Gastroesophageal sphincter (tissue), 4 donors: ENCODE measurements around the gene GRB14. TPM values are rescaled to one million over a fixed set of nuclear protein-coding genes. Genes with fewer than 3 reads are reported as not detected.

Source experiments
- ATAC-seq: fragments of 150-250 bp; one replicate; pipeline ENCODE4 v1.9.1; 2016; ENCODE audit warnings: mild to moderate bottlenecking, moderate library complexity
- H3K27ac ChIP-seq, 4 donors: fragments of 200-600 bp; sonication (generic) in 3 of 4; 1 replicate in 3 of 4; 2 replicates in 1 of 4; pipeline ENCODE4 v1.5.1; 2016 to 2019
- H3K27me3 ChIP-seq: fragments of 200-600 bp; sonication (generic); one replicate; pipeline ENCODE4 v1.5.1; 2019
- H3K36me3 ChIP-seq, 2 donors: fragments of 200-600 bp; sonication (generic); one replicate each; pipeline ENCODE4 v1.5.1; 2019; ENCODE audit warnings: control low read depth in 1 of 2
- H3K4me1 ChIP-seq, 3 donors: fragments of 200-600 bp; sonication (generic); 1 replicate in 2 of 3; 2 replicates in 1 of 3; pipeline ENCODE4 v1.5.1; 2016 to 2019; ENCODE audit warnings: control low read depth in 2 of 3
- H3K4me3 ChIP-seq, 2 donors: fragments of 200-600 bp; sonication (generic); one replicate each; pipeline ENCODE4 v1.5.1; 2019; ENCODE audit warnings: mild to moderate bottlenecking in 1 of 2, moderate library complexity in 1 of 2
- H3K9me3 ChIP-seq, 3 donors: fragments of 200-600 bp; sonication (generic); one replicate each; pipeline ENCODE4 v1.5.1; 2017 to 2019; ENCODE audit warnings: control low read depth in 2 of 3
- CTCF ChIP-seq, 4 experiments: fragments of 200-600 bp in 2 of 4; fragments of 450-650 bp in 2 of 4; sonication (generic) in 1 of 4; IDR thresholded peaks; one replicate each; pipeline ENCODE4 v1.5.1; 2017 to 2019; ENCODE audit warnings: antibody characterized with exemption in 4 of 4, mild to moderate bottlenecking in 2 of 4, moderate library complexity in 2 of 4
- EP300 ChIP-seq: sonication (generic); formaldehyde crosslinking; IDR thresholded peaks from one replicate; pipeline ENCODE4 v1.6.1; 2017; ENCODE audit warnings: antibody characterized with exemption, mild to moderate bottlenecking
- POLR2A ChIP-seq, 2 donors: fragments of 450-650 bp; IDR thresholded peaks; one replicate each; pipeline ENCODE4 v1.6.1; 2017; ENCODE audit warnings: antibody characterized with exemption in 2 of 2, mild to moderate bottlenecking in 2 of 2, moderate library complexity in 1 of 2
- POLR2AphosphoS5 ChIP-seq: sonication (generic); formaldehyde crosslinking; IDR thresholded peaks from one replicate; pipeline ENCODE4 v1.6.1; 2017; ENCODE audit warnings: antibody characterized with exemption
- WGBS, 2 donors: methylation state at CpG; one replicate each; pipeline ENCODE4 v1.1.5; 2018; ENCODE audit warnings: low coverage in 1 of 2; 5-methylcytosine and 5-hydroxymethylcytosine counted together
- total RNA-seq, 4 donors: library from RNA; depleted of rRNA; stranded (reverse); fragments of >200 nt; gene quantifications; one replicate each; pipeline ENCODE4 v1.1.0, GENCODE V29; 2016

GRB14 gene
- total RNA-seq, 4 donors from 2014 or later, result 0.94 to 5.3 (median 2.4) TPM

- WGBS, 2 donors, result 36 to 53% methylated on average over 3 to 4 of the region's 4 CpGs
Observed at GRCh38 chr2:164569378-164569777, 51.9 kb downstream of the GRB14 start.

GRCh38 chr2:164568317-164568716 is 53.0 kb downstream of the GRB14 start:
- ATAC-seq, result no peak
- Histone ChIP-seq H3K27me3 (no peaks in the 10 kb centered on the region), H3K27ac (no peak overlapping the region), H3K4me1 (peaks cover 0 to 4% (median 0%) of the 10 kb centered on the region in 3 donors), H3K4me3 (no peak overlapping the region), H3K9me3 (no peaks in the 10 kb centered on the region), H3K36me3 (no peaks in the 10 kb centered on the region)
- TF ChIP-seq POLR2AphosphoS5, result no peak
- TF ChIP-seq POLR2A (IDR thresholded peaks at IDR 0.05), result no peak
- no peak for TF ChIP-seq EP300
- no peak for TF ChIP-seq CTCF (IDR thresholded peaks at IDR 0.05)
- 74 to 82% methylated on average over 5 of the region's 5 CpGs for WGBS, 2 donors

More at GRCh38 chr2:164569378-164569777, 51.9 kb downstream of the GRB14 start:
- H3K4me3 ChIP-seq, result no peak overlapping the region
- peaks cover 0 to 3% (median 0%) of the 10 kb centered on the region in 3 donors for H3K4me1 ChIP-seq
- H3K27me3 ChIP-seq, result no peaks in the 10 kb centered on the region
- no peak for ATAC-seq
- no peaks in the 10 kb centered on the region for H3K36me3 ChIP-seq
- no peaks in the 10 kb centered on the region for H3K9me3 ChIP-seq
- H3K27ac ChIP-seq, result no peak overlapping the region
- TF ChIP-seq POLR2A (IDR thresholded peaks at IDR 0.05) (no peak), POLR2AphosphoS5 (no peak), EP300 (no peak)

- Histone ChIP-seq H3K27ac (no peak overlapping the region), H3K27me3 (no peaks in the 10 kb centered on the region), H3K36me3 (no peaks in the 10 kb centered on the region), H3K9me3 (no peaks in the 10 kb centered on the region), H3K4me1 (peaks cover 0 to 12% (median 0%) of the 10 kb centered on the region in 3 donors), H3K4me3 (no peak overlapping the region)
- whole genome bisulfite sequencing, 2 donors, result 81 to 83% methylated on average over 3 of the region's 3 CpGs
- ATAC-seq, result no peak
- TF ChIP-seq POLR2AphosphoS5 (no peak), POLR2A (IDR thresholded peaks at IDR 0.05) (no peak), CTCF (IDR thresholded peaks at IDR 0.05) (no peak), EP300 (no peak)
Observed at GRCh38 chr2:164567335-164567989, 53.8 kb downstream of the GRB14 start.

GRCh38 chr2:164565359-164565758 is 55.9 kb downstream of the GRB14 start:
- no peak for ATAC-seq
- no peak overlapping the region for H3K27ac ChIP-seq
- H3K9me3 ChIP-seq, result no peaks in the 10 kb centered on the region
- H3K27me3 ChIP-seq, result no peaks in the 10 kb centered on the region
- TF ChIP-seq POLR2AphosphoS5 (no peak), POLR2A (IDR thresholded peaks at IDR 0.05) (no peak), CTCF (IDR thresholded peaks at IDR 0.05) (no peak), EP300 (no peak)
- no peaks in the 10 kb centered on the region for H3K36me3 ChIP-seq
- no peak overlapping the region for H3K4me3 ChIP-seq
- H3K4me1 ChIP-seq, result peaks cover 4 to 33% (median 4%) of the 10 kb centered on the region in 3 donors
- WGBS, 2 donors, result 68 to 89% methylated on average over 4 of the region's 4 CpGs

GRCh38 chr2:164562666-164563065 is 58.6 kb downstream of the GRB14 start:
- no peak for ATAC-seq
- Histone ChIP-seq H3K27ac (peak overlapping the region in 2 of 4 donors; percentile 4 to 12), H3K27me3 (no peaks in the 10 kb centered on the region), H3K4me1 (peaks cover 4 to 33% (median 4%) of the 10 kb centered on the region in 3 donors), H3K4me3 (no peak overlapping the region), H3K36me3 (no peaks in the 10 kb centered on the region), H3K9me3 (no peaks in the 10 kb centered on the region)
- TF ChIP-seq POLR2A (IDR thresholded peaks at IDR 0.05) (no peak), POLR2AphosphoS5 (no peak), CTCF (IDR thresholded peaks at IDR 0.05) (no peak), EP300 (no peak)
